ENCODE results near the gene RASGRP1. TPM values are rescaled to one million over a fixed set of nuclear protein-coding genes. Genes with fewer than 3 reads are reported as not detected.

The RASGRP1 gene
- polyA plus RNA-seq, 1 of the 3 experiments (the other 2 are of a cell fraction) = 0.03 TPM

DNA sequence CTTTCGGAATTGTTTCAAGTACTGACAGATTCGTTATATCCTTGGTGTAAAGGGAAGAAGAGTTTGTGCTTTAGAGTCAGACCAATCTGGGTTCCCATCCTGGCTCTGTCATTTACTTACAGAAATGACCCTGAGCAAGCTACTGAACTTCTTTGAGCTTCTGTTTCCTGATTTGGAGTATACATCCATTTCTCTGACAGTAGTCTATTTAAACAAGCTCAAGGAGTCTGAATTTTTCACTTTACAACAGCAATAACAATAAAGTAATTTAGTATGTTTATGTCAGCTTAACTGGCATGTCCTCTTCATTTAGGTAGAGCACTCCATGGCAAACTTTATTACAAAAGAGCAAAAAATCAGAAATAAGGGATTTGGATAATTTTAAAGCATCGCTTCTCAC lies 82.9 kb downstream of the RASGRP1 start:
- ChIA-PET POLR2A (no interaction called here), CTCF (interaction anchor here (0.9 to 1.0 kb wide), 2 partner anchors 209 to 218 kb away, joined by 3 read pairs; no protein-coding TSS in a partner anchor)
- Histone ChIP-seq H3K9me2 (no peaks in the 10 kb centered on the region), H4K20me1 (ENCODE audit: insufficient read depth) (no peaks in the 10 kb centered on the region), H3K27me3 (ENCODE audit: insufficient read depth) (no peaks in the 10 kb centered on the region), H3K4me3 (ENCODE audit: low read depth in 2 of 2, low read length in 1 of 2) (no peak overlapping the region), H3K79me2 (ENCODE audit: insufficient read depth) (0 out of 2 replicates have a peak, but pooled peaks cover 7% of the 10 kb centered on the region), H3K9me3 (no peaks in the 10 kb centered on the region), H2AFZ (ENCODE audit: low read depth) (no peak overlapping the region), H3K9ac (no peak overlapping the region), H3K27ac (ENCODE audit: low read depth in 2 of 2, low read length in 1 of 2) (no peak overlapping the region), H3K4me2 (no peak overlapping the region), H3K4me1 (ENCODE audit: control insufficient read depth in 1 of 2, insufficient read depth in 2 of 2, low read depth in 1 of 2, low read length in 1 of 2) (peaks cover 0 to 9% of the 10 kb centered on the region in 2 experiments; a peak in 3 of 4 replicates), H3K36me3 (replicated peaks in 1 of 2; ENCODE audit: control insufficient read depth in 1 of 2, insufficient read depth in 2 of 2, low read length in 1 of 2) (peaks cover 49 to 58% of the 10 kb centered on the region in 2 experiments), H3F3A (replicated peaks; ENCODE audit: insufficient read depth) (peaks cover 14% of the 10 kb centered on the region)
- WGBS (ENCODE audit: low lambda C conversion rate) = 99% methylated on average over 3 of the region's 3 CpGs
- TF ChIP-seq, protein P1, sequence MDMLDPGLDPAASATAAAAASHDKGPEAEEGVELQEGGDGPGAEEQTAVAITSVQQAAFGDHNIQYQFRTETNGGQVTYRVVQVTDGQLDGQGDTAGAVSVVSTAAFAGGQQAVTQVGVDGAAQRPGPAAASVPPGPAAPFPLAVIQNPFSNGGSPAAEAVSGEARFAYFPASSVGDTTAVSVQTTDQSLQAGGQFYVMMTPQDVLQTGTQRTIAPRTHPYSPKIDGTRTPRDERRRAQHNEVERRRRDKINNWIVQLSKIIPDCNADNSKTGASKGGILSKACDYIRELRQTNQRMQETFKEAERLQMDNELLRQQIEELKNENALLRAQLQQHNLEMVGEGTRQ (IDR thresholded peaks at IDR 0.05; ENCODE audit: borderline replicate concordance, low read depth, low read length) = no peak
- no peak for TF ChIP-seq GATA2 (CRISPR knock-in tag; IDR thresholded peaks at IDR 0.05)
- TF ChIP-seq, protein P2, sequence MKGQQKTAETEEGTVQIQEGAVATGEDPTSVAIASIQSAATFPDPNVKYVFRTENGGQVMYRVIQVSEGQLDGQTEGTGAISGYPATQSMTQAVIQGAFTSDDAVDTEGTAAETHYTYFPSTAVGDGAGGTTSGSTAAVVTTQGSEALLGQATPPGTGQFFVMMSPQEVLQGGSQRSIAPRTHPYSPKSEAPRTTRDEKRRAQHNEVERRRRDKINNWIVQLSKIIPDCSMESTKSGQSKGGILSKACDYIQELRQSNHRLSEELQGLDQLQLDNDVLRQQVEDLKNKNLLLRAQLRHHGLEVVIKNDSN (IDR thresholded peaks at IDR 0.05; ENCODE audit: borderline replicate concordance, low read depth) = no peak
- no peak for DNase-seq

DNA sequence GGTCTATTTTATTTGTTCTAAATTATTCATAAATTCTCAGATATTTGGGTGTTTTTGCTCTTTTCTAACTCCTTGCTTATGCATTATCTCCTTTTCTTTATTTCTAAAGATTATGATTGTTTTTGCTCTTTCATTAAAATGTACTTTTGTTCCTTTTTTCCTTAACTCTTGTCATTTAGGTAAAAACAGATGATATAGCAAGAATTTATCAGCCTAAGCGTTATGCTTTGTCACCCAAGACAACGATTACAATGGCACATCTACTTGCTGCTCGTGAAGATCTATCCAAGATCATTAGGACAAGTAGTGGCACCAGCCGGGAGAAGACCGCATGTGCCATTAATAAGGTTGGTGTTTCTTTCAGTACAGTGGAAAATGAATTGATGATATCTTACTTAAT lies 83.5 kb downstream of the RASGRP1 start:
- Histone ChIP-seq H3K27ac (ENCODE audit: low read depth in 2 of 2, low read length in 1 of 2) (no peak overlapping the region), H3K9me2 (no peaks in the 10 kb centered on the region), H3K4me2 (no peak overlapping the region), H3F3A (replicated peaks; ENCODE audit: insufficient read depth) (peaks cover 14% of the 10 kb centered on the region), H4K20me1 (ENCODE audit: insufficient read depth) (no peaks in the 10 kb centered on the region), H3K79me2 (ENCODE audit: insufficient read depth) (0 out of 2 replicates have a peak, but pooled peaks cover 7% of the 10 kb centered on the region), H3K27me3 (ENCODE audit: insufficient read depth) (no peaks in the 10 kb centered on the region), H3K4me1 (ENCODE audit: control insufficient read depth in 1 of 2, insufficient read depth in 2 of 2, low read depth in 1 of 2, low read length in 1 of 2) (peaks cover 0 to 9% of the 10 kb centered on the region in 2 experiments; a peak in 3 of 4 replicates), H2AFZ (ENCODE audit: low read depth) (no peak overlapping the region), H3K9me3 (no peaks in the 10 kb centered on the region), H3K36me3 (replicated peaks in 1 of 2; ENCODE audit: control insufficient read depth in 1 of 2, insufficient read depth in 2 of 2, low read length in 1 of 2) (peaks cover 48 to 56% of the 10 kb centered on the region in 2 experiments), H3K9ac (no peak overlapping the region), H3K4me3 (ENCODE audit: low read depth in 2 of 2, low read length in 1 of 2) (no peak overlapping the region)
- WGBS (ENCODE audit: low lambda C conversion rate) = 97% methylated on average over 5 of the region's 5 CpGs
- no peak for TF ChIP-seq FOXJ3 (CRISPR knock-in tag; IDR thresholded peaks at IDR 0.05)
- TF ChIP-seq POLR2AphosphoS5 (IDR thresholded peaks at IDR 0.05; ENCODE audit: low read depth, low read length) = no peak
- TF ChIP-seq MEF2A (IDR thresholded peaks at IDR 0.05; ENCODE audit: borderline replicate concordance, low read depth) = no peak
- TF ChIP-seq EZH2phosphoT487 (IDR thresholded peaks at IDR 0.05; ENCODE audit: borderline replicate concordance, low read depth) = no peak
- TF ChIP-seq RXRA (IDR thresholded peaks at IDR 0.05; ENCODE audit: borderline replicate concordance, low read depth) = no peak
- no peak for TF ChIP-seq GABPA (IDR thresholded peaks at IDR 0.05; ENCODE audit: low read depth)
- no peak for TF ChIP-seq FOSL2 (IDR thresholded peaks at IDR 0.05; ENCODE audit: borderline replicate concordance, low read depth)
- TF ChIP-seq RCOR1 (IDR thresholded peaks at IDR 0.05; ENCODE audit: low read length) = no peak
- no peak for TF ChIP-seq CHD2 (IDR thresholded peaks at IDR 0.05; ENCODE audit: low read length, partially characterized antibody)
- no peak for TF ChIP-seq SIN3A (IDR thresholded peaks at IDR 0.05; ENCODE audit: borderline replicate concordance, low read depth, low read length)
- no peak for TF ChIP-seq TEAD4 (IDR thresholded peaks at IDR 0.05; ENCODE audit: borderline replicate concordance, insufficient read depth)
- TF ChIP-seq MXI1 (IDR thresholded peaks at IDR 0.05; ENCODE audit: low read depth, low read length) = no peak
- TF ChIP-seq, protein P1 (IDR thresholded peaks at IDR 0.05; ENCODE audit: borderline replicate concordance, low read depth, low read length) = no peak
- TF ChIP-seq TAF1 (IDR thresholded peaks at IDR 0.05; ENCODE audit: borderline replicate concordance, low read depth, low read length) = no peak
- DNase-seq = no peak
- CTCF ChIA-PET = interaction anchor here (0.9 to 1.0 kb wide), 2 partner anchors 209 to 218 kb away, joined by 3 read pairs; no protein-coding TSS in a partner anchor
- POLR2A ChIA-PET = no interaction called here

All from SK-N-SH (cell line).